ENCODE data around the gene FGD2. TPM values are rescaled to one million over a fixed set of nuclear protein-coding genes. Genes with fewer than 3 reads are reported as not detected.

Gene FGD2
- total and polyA plus RNA-seq, 2 donors (not counting 3 experiments of a cell fraction or from before 2014, with no cell fraction given): not detected

GRCh38 chr6:36969240-36969691 lies 36.2 kb upstream of the FGD2 start:
- BruUV-seq (replicated peaks): no TSS peak
- Histone ChIP-seq H3K36me3 (ENCODE audit: control insufficient read depth in 2 of 2, extremely low read depth in 1 of 2, insufficient read depth in 2 of 2, low read length in 2 of 2) (peaks cover 28 to 63% of the 10 kb centered on the region in 2 experiments), H4K20me1 (replicated peaks; ENCODE audit: control insufficient read depth, extremely low read depth, insufficient read depth, low read length) (no peaks in the 10 kb centered on the region), H3K4me3 (replicated peaks in 1 of 3; ENCODE audit: insufficient read depth in 1 of 3, low read depth in 1 of 3, low read length in 3 of 3) (no peak overlapping the region), H3K9me1 (replicated peaks; ENCODE audit: control insufficient read depth, extremely low read depth, insufficient read depth, low read length) (no peaks in the 10 kb centered on the region), H3K9ac (replicated peaks; ENCODE audit: extremely low read depth, insufficient read depth, low read length) (no peak overlapping the region), H3K27me3 (ENCODE audit: control insufficient read depth in 2 of 2, insufficient read depth in 2 of 2, low read length in 2 of 2) (no peaks in the 10 kb centered on the region), H2AFZ (ENCODE audit: low read depth, low read length) (no peak overlapping the region), H3K4me1 (ENCODE audit: control insufficient read depth, extremely low read depth, insufficient read depth, low read length) (no peaks in the 10 kb centered on the region), H3K79me2 (ENCODE audit: control insufficient read depth, insufficient read depth, low read length) (no peaks in the 10 kb centered on the region), H3K27ac (ENCODE audit: insufficient read depth, low read depth, low read length) (no peak overlapping the region), H3K9me3 (replicated peaks; ENCODE audit: control insufficient read depth, insufficient read depth, low read length) (no peaks in the 10 kb centered on the region), H3K4me2 (ENCODE audit: insufficient read depth, low read length) (no peak overlapping the region)
- FAIRE-seq (no peak), DNase-seq (ENCODE audit: low read depth, low spot score) (no peak)
- dilution Hi-C loops (cut with MboI; ENCODE audit: extremely low pct_ligation_motif_present, low sequenced_read_pairs) (no loop called here), intact Hi-C loops (cut with micrococcal nuclease) (no loop called here)
- TF ChIP-seq CTCF (IDR thresholded peaks at IDR 0.05; ENCODE audit: extremely low read depth in 1 of 2, insufficient read depth in 1 of 2, low read depth in 1 of 2, low read length in 2 of 2) (no peak), FOS (IDR thresholded peaks at IDR 0.05; ENCODE audit: borderline replicate concordance, insufficient read depth, low read length) (no peak), POLR2A (IDR thresholded peaks at IDR 0.05; ENCODE audit: low read depth, low read length) (no peak), JUN (IDR thresholded peaks at IDR 0.05; ENCODE audit: borderline replicate concordance, insufficient read depth, insufficient read length, low read depth) (no peak), MAX (IDR thresholded peaks at IDR 0.05; ENCODE audit: insufficient read depth, insufficient read length) (no peak), MYC (IDR thresholded peaks at IDR 0.05; ENCODE audit: low read depth, low read length) (no peak)
- POLR2A ChIA-PET: no interaction called here
- CTCF ChIA-PET: interaction anchor here (0.6 to 1.2 kb wide), 2 partner anchors 9 to 32 kb away, joined by 3 to 5 read pairs; no protein-coding TSS in a partner anchor

All from endothelial cell of umbilical vein (primary cell).